Calu3 (cell line): ENCODE data around the gene ZBTB18. TPM values are rescaled to one million over a fixed set of nuclear protein-coding genes. Genes with fewer than 3 reads are reported as not detected.

ENCODE experiments used
- BruUV-seq: library from RNA; stranded (reverse); fragments of 400-500 nt; replicated peaks from 2 replicates; lab custom pipeline; 2021; lab: Mats Ljungman, UMichigan
- CTCF ChIA-PET: fragments of 300-600 bp; sonication (Branson Sonifier 250); formaldehyde crosslinking; loops from one replicate; lab custom pipeline; 2022; ENCODE audit warnings: antibody characterized with exemption; lab: Charles Lee
- DNase-seq: peaks from one replicate; pipeline ENCODE4 v3.0.0; 2022
- H3K27ac Mint-ChIP-seq: one replicate; pipeline ENCODE4 v1.8.0; 2022; ENCODE audit warnings: mixed read lengths; ENCODE audit not compliant: unreplicated experiment
- H3K27me3 Mint-ChIP-seq: one replicate; pipeline ENCODE4 v1.8.0; 2022; ENCODE audit warnings: mixed read lengths; ENCODE audit not compliant: unreplicated experiment
- H3K36me3 Mint-ChIP-seq: one replicate; pipeline ENCODE4 v1.8.0; 2022; ENCODE audit warnings: mild to moderate bottlenecking, moderate library complexity, mixed read lengths; ENCODE audit not compliant: insufficient read depth, unreplicated experiment
- H3K4me1 Mint-ChIP-seq: one replicate; pipeline ENCODE4 v1.8.0; 2022; ENCODE audit warnings: mild to moderate bottlenecking, low read depth, mixed read lengths; ENCODE audit not compliant: unreplicated experiment
- H3K4me3 Mint-ChIP-seq: one replicate; pipeline ENCODE4 v1.8.0; 2022; ENCODE audit warnings: mild to moderate bottlenecking, low read depth, moderate library complexity, mixed read lengths; ENCODE audit not compliant: unreplicated experiment
- H3K9me3 Mint-ChIP-seq: one replicate; pipeline ENCODE4 v1.8.0; 2022; ENCODE audit warnings: low read depth, mixed read lengths; ENCODE audit not compliant: unreplicated experiment
- CTCF ChIP-seq: fragments of 200-600 bp; IDR thresholded peaks from one replicate; pipeline ENCODE4 v1.8.0; 2022; ENCODE audit warnings: antibody characterized with exemption; ENCODE audit not compliant: unreplicated experiment
- intact Hi-C: fragments of 100-400 bp; cut with micrococcal nuclease; formaldehyde crosslinking; loops from one replicate; pipeline ENCODE4 v1.10.0; 2022; ENCODE audit not compliant: unreplicated experiment
- total RNA-seq: library from RNA; stranded (reverse); gene quantifications from 2 replicates; pipeline ENCODE4 v1.2.3, GENCODE V29; 2022

Gene ZBTB18
- total RNA-seq, 1 experiment from 2014 or later: 37.8 TPM

GRCh38 chr1:244088161-244088560 lies 37.1 kb downstream of the ZBTB18 start:
- no peaks in the 10 kb centered on the region for H3K9me3 Mint-ChIP-seq
- DNase-seq: no peak
- peaks cover 40% of the 10 kb centered on the region for H3K4me1 Mint-ChIP-seq
- peaks cover 5% of the 10 kb centered on the region for H3K36me3 Mint-ChIP-seq
- H3K27ac Mint-ChIP-seq: no peak overlapping the region
- CTCF ChIA-PET: no interaction called here
- peaks cover 5% of the 10 kb centered on the region for H3K27me3 Mint-ChIP-seq
- intact Hi-C loops: no loop called here
- no peak overlapping the region for H3K4me3 Mint-ChIP-seq
- BruUV-seq: no TSS peak
- no peak for TF ChIP-seq CTCF

- DNase-seq: no peak
- no peak overlapping the region for H3K27ac Mint-ChIP-seq
- no peaks in the 10 kb centered on the region for H3K9me3 Mint-ChIP-seq
- H3K27me3 Mint-ChIP-seq: no peaks in the 10 kb centered on the region
- intact Hi-C loops: no loop called here
- H3K4me3 Mint-ChIP-seq: no peak overlapping the region
- no TSS peak for BruUV-seq
- H3K36me3 Mint-ChIP-seq: peaks cover 5% of the 10 kb centered on the region
- TF ChIP-seq CTCF: no peak
- CTCF ChIA-PET: interaction anchor here (0.6 to 1.4 kb wide), 4 partner anchors 13 to 107 kb away, joined by 3 to 4 read pairs (median 4); no protein-coding TSS in a partner anchor
- H3K4me1 Mint-ChIP-seq: peaks cover 41% of the 10 kb centered on the region
Observed at GRCh38 chr1:244089561-244089960, 38.5 kb downstream of the ZBTB18 start.

GRCh38 chr1:244090645-244091044 lies 39.6 kb downstream of the ZBTB18 start:
- intact Hi-C loops: loop anchor here (5.0 kb wide), 1 partner anchor 72 kb away; no protein-coding TSS in a partner anchor
- Mint-ChIP-seq H3K36me3 (peaks cover 5% of the 10 kb centered on the region), H3K4me3 (no peak overlapping the region), H3K27me3 (no peaks in the 10 kb centered on the region), H3K4me1 (peaks cover 34% of the 10 kb centered on the region), H3K9me3 (no peaks in the 10 kb centered on the region), H3K27ac (no peak overlapping the region)
- DNase-seq: no peak
- CTCF ChIA-PET: no interaction called here
- TF ChIP-seq CTCF: no peak
- BruUV-seq: no TSS peak

- BruUV-seq: no TSS peak
- H3K27me3 Mint-ChIP-seq: no peaks in the 10 kb centered on the region
- TF ChIP-seq CTCF: no peak
- intact Hi-C loops: loop anchor here (5.0 kb wide), 1 partner anchor 70 kb away; no protein-coding TSS in a partner anchor
- H3K4me3 Mint-ChIP-seq: peak overlapping the region; percentile 26
- H3K4me1 Mint-ChIP-seq: peaks cover 34% of the 10 kb centered on the region
- DNase-seq: peak; percentile 24
- peak overlapping the region; percentile 39 for H3K27ac Mint-ChIP-seq
- CTCF ChIA-PET: interaction anchor here (1.0 kb wide), 1 partner anchor 29 kb away, joined by 4 read pairs; no protein-coding TSS in a partner anchor
- H3K9me3 Mint-ChIP-seq: no peaks in the 10 kb centered on the region
- peaks cover 5% of the 10 kb centered on the region for H3K36me3 Mint-ChIP-seq
Observed at GRCh38 chr1:244092293-244092963, 41.3 kb downstream of the ZBTB18 start.
